Measurements from ENCODE around the gene MKRN3. TPM values are rescaled to one million over a fixed set of nuclear protein-coding genes. Genes with fewer than 3 reads are reported as not detected.

Gene MKRN3
- polyA plus RNA-seq, 6 donors from 2014 or later = 0.15 to 1.8 (median 0.94) TPM; not detected in 2

GRCh38 chr15:23599053-23599452, 33.6 kb downstream of the MKRN3 start:
- ATAC-seq (ENCODE audit: low read depth in 2 of 2) = no peak
- Mint-ChIP-seq H3K27me3 (peaks cover 0 to 2% (median 0%) of the 10 kb centered on the region in 3 donors), H3K27ac (no peak overlapping the region), H3K4me1 (no peaks in the 10 kb centered on the region), H3K4me3 (no peak overlapping the region), H3K9me3 (peaks cover 0 to 6% (median 0%) of the 10 kb centered on the region in 7 donors), H3K36me3 (no peaks in the 10 kb centered on the region)
- DNase-seq = no peak

GRCh38 chr15:23602124-23602523, 36.6 kb downstream of the MKRN3 start:
- H3K4me3 Mint-ChIP-seq = no peak overlapping the region
- no peaks in the 10 kb centered on the region for H3K4me1 Mint-ChIP-seq
- peaks cover 0 to 8% (median 0%) of the 10 kb centered on the region in 7 donors for H3K9me3 Mint-ChIP-seq
- ATAC-seq (ENCODE audit: low read depth in 2 of 2) (no peak), DNase-seq (no peak)
- H3K27ac Mint-ChIP-seq = no peak overlapping the region
- H3K27me3 Mint-ChIP-seq = no peaks in the 10 kb centered on the region
- no peaks in the 10 kb centered on the region for H3K36me3 Mint-ChIP-seq

GRCh38 chr15:23606226-23606625, 40.8 kb downstream of the MKRN3 start:
- no peak overlapping the region for H3K4me3 Mint-ChIP-seq
- no peaks in the 10 kb centered on the region for H3K4me1 Mint-ChIP-seq
- no peak overlapping the region for H3K27ac Mint-ChIP-seq
- DNase-seq (no peak), ATAC-seq (ENCODE audit: low read depth in 2 of 2) (no peak)
- peaks cover 0 to 10% (median 2%) of the 10 kb centered on the region in 7 donors for H3K9me3 Mint-ChIP-seq
- no peaks in the 10 kb centered on the region for H3K27me3 Mint-ChIP-seq
- H3K36me3 Mint-ChIP-seq = no peaks in the 10 kb centered on the region

GRCh38 chr15:23616536-23616935, 51.1 kb downstream of the MKRN3 start:
- no peaks in the 10 kb centered on the region for H3K4me1 Mint-ChIP-seq
- H3K27me3 Mint-ChIP-seq = no peaks in the 10 kb centered on the region
- ATAC-seq (ENCODE audit: low read depth in 2 of 2) (no peak), DNase-seq (no peak)
- no peaks in the 10 kb centered on the region for H3K36me3 Mint-ChIP-seq
- H3K27ac Mint-ChIP-seq = no peak overlapping the region
- H3K4me3 Mint-ChIP-seq = no peak overlapping the region
- H3K9me3 Mint-ChIP-seq = peaks cover 4 to 16% (median 8%) of the 10 kb centered on the region in 7 donors

Other genes with a start within 250 kb of the MKRN3 start
- gene GOLGA6L26, start 231.5 kb upstream of the MKRN3 start, polyA plus RNA-seq (ENCODE audit: low read depth in 6 of 6) = not detected
- gene GOLGA8S, start 210.9 kb upstream of the MKRN3 start, polyA plus RNA-seq (ENCODE audit: low read depth in 6 of 6) = not detected
- gene GOLGA6L2, start 118.4 kb upstream of the MKRN3 start, polyA plus RNA-seq (ENCODE audit: low read depth in 6 of 6) = not detected
- gene MAGEL2, start 82.2 kb downstream of the MKRN3 start, polyA plus RNA-seq (ENCODE audit: low read depth in 6 of 6) = not detected
- gene NDN, start 121.6 kb downstream of the MKRN3 start, polyA plus RNA-seq (ENCODE audit: low read depth in 6 of 6) = under 1 TPM in 2 of 6 donors, not detected in 4; 0.29 to 0.85 TPM